Measurements from ENCODE around the gene ADGRD1.
"Not testable (repeated sequence)": the region's sequence is repeated elsewhere in the genome, so short reads cannot be mapped to it uniquely, and the experiment has no call there.

Gene ADGRD1
- 0 to 0.35 reads per million in 2 donors for total RNA-seq

DNA sequence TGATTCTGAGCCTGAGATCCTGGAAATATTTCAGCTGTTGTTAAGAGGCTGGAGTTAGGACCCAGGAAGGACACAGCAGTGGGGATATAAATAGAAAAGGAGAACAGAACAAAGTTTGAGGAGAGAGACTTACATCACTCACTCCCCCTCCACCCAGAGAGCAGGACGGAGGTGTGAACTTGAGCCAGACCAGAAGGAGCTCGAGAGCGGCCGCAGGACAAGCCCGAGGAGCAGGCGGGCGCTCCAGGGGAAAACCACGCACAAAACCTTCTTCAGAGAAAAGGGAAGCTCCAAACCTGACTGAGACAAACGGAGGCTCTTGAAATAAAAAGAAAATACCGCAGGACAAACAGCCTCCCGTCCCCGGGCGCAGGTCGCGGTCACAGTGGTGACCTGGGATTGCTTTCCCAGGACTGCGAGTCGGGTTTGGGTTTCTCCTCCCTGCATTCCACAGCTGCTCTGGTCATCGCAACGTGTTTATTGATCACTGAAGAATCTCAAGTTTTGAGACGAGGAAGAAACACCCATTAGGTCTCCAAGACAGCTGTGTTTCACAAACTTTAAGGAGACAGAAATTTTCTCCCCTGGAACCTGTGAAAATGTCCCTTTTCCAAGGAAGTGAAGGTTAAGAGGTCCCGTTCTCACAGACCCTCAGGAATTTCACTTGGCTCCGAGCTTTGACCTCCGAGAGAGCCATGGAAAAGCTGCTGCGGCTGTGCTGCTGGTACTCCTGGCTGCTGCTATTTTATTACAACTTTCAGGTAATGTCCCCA is at the start of gene ADGRD1:
Gene ADGRD1, plus strand, starts transcription at position 137 of the 773 bp plus-strand sequence. Its CDS starts 559 bp downstream, at position 696.
- no peak for DNase-seq

DNA sequence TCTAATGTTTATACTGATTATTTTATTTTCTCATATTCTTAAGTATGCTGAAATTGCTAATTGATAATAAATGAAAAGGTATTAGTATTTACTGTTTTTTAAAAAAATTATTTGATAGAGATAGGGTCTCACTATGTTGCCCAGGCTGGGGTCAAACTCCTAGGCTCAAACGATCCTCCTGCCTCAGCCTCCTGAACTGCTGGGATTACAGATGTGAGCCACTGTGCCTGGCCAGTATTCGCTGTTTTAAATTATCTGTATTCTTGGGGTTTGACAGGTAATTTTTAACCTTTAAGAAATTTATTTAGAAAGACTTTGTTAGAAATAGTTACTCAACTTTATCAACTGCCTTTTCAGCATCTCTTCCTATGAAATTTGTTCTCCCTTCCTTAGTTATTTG is 49.6 kb upstream of the ADGRD1 start:
- DNase-seq, result no peak

DNA sequence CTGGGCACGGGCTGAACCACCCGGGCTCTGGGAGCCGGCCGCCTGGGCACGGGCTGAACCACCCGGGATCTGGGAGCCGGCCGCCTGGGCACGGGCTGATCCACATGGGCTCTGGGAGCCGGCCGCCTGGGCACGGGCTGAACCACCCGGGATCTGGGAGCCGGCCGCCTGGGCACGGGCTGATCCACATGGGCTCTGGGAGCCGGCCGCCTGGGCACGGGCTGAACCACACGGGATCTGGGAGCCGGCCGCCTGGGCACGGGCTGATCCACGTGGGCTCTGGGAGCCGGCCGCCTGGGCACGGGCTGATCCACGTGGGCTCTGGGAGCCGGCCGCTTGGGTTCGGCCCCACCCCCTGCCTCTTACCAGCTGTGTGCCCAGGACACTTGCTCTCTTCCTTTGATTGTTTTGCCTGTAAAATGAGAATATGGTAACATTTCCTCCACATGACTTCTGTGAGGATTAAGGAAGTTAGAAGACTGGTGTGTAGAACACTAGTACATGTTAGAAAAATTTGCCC is 48.7 kb upstream of the ADGRD1 start:
- DNase-seq, result not testable (repeated sequence)

DNA sequence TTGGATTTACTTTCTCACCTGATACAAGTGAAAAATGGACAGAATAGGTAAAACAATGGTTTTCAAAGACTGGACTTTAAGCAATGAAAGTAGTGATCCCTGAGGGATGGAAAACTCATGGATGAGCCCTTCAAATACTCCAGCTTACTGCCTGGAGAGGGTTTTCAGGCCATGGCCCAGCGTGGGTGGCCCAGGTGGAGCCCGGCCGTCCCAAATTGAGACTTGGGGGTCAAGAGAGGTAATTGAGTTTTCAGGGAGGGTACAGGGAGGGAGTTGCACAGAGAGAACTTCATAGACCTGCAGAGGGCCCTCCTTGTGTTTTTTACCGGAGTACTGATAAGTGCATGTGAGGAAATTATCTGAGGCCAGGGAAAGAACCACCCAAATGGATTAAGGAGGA is 44.6 kb upstream of the ADGRD1 start:
- no peak for DNase-seq

DNA sequence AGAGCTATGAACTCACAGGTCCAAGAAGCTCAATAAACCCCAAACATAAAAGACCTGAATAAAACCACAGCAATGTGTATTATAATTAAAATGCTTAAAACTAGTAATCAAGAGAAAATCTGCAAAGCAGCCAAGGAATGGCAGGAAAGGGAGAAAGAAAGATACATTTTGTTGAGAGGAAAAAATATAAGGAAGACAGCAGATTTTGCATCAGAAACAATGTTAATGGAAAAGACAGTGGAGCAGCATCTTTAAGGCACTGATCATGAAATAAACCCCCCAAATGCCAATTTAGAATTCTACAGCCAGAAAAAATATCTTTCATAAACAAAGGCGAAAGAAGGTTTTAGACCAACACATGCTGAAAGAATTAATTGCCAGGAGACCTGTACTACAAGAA is 42.5 kb upstream of the ADGRD1 start:
- DNase-seq, result no peak

DNA sequence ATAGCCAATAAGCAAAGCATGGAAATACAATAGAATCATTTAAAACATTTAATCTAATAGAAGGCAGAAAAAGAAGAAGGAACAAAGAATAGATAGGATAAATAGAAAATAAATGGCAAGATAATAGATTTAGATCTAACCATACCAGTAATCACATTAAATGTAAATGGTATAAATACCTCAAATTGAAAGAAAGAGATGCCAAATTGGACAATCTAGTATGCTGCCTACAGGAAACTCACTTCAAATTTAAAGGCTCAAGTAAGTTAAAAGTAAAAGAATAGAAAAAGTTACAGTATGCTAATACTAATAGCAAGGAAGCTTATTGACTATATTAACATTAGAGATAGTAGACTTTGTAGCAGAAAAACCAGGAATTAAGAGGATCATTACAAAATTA is 41.8 kb upstream of the ADGRD1 start:
- no peak for DNase-seq

DNA sequence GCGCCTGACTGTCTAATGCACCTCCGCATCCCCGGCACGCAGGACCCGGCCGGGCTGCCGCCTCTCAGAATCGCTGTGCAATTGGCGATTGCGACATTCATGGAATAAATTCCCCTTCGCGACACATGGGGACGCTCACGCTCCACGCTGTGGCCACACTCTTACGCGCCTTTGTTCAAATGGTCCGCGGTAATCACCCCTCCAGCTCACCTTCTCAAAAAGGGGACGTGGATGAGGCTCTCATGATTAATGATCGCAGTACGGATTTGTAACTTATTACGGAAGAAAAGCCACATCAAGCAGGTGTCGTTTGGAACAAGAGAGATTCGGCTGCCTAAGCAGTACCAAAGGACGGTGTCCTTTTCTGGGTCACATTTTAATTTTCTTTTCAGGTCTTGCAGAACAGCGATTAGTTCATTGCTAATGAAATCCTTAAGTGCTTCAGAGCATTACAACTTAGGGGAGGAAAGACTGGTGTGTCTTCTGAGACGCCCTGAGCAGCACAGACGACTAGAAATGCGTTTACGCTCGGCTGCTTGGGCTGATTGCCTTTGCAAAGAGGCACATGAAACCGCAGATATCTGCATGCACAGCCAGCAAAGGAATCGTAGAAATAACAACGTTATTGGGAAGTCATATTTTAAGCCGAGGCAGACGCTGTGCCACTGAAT is 37.3 kb upstream of the ADGRD1 start:
- no peak for DNase-seq

DNA sequence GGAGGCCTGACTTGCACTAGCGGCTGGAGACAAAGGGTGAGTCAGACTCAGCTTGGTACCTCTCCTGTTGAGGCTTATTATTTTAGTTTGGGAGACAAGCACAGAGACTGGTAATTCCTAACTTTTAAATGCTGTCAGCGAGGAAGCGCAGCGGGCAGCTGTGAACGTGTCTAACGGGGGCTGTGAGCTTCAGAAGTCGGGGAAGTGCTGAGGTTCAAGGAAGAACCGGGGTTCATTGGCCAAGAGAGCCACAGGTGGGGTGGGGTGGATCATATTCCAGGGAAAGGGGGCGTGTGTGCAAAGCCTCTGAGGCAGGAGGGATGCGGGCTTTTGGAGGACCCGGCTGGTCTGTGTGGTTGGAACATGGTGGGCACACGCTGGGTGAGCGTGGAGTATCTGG is 36.1 kb upstream of the ADGRD1 start:
- DNase-seq, result no peak

DNA sequence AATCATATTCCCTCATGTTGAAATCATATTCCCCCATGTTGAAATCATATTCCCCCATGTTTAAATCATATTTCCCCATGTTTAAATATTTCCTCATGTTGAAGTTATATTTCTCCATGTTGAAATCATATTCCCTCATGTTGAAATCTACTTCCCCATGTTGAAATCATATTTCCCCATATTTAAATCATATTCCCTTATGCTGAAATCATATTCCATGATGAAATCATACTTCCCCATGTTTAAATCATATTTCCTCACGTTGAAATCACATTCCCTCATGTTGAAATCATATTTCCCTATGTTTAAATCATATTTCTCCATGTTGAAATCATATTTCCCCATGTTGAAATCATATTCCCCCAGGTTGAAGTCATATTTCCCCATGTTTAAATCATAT is 34.6 kb upstream of the ADGRD1 start:
- no peak for DNase-seq

DNA sequence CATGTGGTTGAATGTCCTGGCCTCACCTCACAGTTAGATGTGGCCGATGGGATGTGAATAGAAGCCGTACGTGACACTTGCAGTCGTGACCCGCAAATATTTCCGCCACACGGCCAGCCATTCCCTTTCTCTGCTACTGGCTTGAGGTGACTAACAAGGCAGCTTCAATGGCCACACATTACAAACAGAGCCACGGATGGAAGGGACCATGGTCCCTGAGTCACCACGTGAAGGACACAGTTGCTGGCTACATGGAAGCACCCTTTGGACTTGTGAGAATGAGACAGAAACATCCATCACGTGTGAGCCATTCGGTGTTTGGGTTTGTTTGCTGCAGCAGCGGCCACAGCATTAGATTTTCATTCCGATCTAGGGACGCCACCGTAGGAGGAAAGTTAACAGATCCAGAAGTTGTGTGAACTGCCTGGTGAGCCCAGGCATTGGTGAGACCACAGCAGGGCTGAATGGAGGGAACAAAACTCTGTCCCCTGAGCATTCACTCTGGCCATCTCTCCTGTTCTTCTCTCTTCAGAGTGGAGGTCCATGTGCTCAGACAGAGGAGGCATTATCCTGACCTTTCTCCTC is 33.5 kb upstream of the ADGRD1 start:
- DNase-seq, result no peak

DNA sequence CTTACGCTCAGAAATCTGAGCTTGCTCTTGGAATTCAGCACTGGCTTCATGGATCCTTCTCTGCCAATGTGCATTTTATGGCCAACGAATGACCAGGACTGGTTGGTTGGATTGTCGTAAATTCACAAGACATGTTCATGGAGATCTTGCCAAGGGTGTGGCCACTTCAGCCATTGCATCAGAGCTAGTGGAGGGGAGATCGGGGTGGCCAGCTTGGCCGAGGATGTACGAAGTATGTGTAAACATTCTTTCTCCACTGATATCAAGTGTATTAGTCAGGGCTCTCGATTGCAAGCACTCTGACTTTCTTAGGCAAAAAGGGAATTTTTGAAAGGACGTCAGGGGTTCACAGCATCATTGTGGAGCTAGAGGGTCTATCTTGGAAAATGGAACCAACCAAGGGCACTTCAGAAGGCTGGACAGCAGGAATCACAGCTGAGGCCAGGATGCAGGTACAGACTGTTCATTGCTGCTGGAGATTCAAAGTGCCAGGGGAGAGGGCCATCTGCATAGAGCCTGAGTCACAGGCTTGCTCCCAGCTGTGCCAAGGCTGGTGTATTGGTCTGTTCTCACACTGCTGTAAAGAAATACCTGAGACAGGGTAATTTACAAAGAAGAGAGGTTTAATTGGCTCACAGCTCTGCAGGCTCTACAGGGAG is 32.9 kb upstream of the ADGRD1 start:
- no peak for DNase-seq

DNA sequence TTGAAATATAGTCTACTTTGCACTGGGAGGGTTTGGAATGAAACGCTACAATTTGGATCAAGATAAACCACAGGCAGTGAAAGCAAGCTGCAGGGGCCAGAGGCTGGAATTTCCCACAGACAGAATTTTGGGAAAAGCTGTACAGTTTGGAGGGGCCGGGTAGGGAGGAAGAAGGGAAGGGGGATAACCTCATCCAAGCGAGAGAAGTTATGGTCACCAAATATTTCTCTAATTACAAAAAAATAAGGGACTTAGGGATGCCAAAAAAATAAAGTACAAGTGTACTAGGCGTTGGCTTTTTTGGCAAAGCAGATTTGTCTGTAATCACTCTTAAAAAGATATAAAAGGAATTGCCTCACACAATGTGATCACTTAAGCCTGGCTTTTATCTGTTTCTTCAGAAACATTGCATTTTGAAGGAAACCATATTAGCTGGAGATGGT is 31.2 kb upstream of the ADGRD1 start:
- no peak for DNase-seq

DNA sequence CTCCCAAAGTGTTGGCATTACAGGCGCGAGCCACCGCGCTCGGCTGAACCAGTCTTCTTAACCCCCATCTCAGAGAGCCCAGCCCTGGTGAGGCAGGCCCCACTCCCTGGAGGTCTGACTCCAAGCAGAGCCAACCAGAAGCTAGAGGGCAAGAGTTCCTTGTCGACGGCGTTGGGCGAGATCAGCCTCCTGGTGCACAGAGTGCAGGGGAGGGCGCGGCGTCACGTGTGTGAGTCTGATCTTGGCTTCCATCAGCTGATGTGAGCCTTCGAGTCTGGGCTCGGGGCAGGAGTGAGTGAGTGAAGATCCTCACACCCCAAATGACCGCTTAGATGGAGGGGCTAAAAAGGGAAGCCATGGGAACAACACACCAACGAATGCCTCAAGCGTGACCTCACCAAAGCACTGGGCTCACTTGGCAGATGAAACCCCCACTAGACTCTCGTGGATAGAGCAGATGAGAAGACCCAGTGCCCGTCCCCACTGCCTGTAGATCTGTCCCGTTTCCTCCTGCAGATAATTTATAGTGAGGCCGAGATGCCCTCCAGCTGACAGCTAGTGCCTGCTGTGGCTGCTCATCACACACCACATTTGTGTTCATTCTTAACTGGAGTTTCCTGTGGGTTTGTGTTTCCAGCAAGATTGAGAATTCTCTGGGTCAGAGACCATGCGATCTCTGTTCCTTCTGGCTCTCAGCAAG is 28.6 kb upstream of the ADGRD1 start:
- no peak for DNase-seq

DNA sequence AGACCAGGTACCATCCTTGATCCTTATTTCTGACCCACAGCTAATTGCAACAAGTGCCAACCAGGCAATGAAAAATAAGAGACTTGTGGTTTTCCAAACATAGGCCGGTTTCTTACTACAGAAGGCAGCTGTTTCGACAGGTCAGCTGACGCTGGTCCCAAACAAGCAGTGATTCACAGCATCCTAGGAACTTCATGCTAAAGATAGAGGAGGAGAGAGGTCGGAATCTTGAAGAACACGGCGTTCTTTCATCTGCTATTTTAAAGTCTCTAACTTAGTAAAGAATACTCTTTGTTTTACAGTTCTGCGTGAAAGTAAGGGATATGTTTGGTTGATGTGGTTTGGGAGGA is 28.1 kb upstream of the ADGRD1 start:
- DNase-seq, result no peak

DNA sequence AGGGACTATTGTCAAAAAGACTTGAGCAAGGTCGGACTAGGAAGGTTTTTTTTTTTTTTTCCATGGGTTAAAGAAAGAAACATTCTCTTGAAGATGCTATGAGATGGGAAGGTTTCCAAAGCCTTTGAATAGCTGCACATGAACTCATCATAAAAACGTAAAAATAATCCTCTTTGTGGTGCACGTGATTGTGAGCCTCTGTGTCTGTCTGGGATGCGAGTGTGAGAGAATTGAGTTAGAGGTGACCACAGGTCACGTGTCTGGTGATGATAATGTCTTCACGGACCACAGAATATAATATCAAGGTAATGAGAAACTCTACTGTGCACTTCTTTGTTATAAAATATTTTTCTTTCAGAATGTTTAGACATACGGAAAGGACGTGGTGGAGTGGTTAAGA is 24.3 kb upstream of the ADGRD1 start:
- no peak for DNase-seq

DNA sequence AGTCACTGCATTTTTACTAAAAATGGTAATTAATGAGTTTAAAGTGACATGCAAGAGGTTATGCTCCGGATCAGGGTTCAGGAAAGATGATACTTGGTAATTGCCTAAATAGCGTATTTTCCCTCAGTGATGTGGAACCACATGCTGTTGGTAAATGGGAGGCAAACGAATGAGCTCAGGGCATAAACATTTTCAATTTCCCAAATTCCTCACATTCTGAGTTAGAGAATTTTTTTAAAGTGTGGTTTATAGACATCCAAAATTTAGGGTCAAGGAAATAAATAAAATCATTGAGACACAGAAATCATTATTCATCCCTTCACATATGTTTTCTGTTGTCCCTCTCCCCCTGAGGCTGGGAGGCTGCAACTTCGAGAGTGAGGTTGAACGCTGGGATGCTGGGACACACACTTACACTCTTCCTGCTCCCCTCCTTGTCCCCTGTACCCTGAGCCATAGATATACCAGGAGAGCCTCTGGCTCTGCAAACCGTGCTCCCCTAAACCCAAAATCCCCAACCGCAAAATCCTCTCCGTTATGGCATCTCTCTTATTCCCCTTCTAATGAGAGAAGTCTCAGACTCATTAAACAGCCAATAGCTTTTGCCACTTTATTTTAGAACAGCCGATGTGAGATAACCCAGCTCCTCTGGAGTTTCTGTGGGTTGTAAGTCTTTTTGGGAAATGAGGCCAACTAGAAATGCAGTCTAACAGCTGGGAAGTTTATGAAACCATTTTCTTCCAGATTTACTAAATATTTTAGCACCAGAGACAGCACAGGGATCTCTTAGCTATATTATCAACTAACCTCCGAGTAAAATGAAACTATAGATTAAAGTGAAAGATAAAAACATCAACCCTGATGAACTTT is 21.4 kb upstream of the ADGRD1 start:
- no peak for DNase-seq

DNA sequence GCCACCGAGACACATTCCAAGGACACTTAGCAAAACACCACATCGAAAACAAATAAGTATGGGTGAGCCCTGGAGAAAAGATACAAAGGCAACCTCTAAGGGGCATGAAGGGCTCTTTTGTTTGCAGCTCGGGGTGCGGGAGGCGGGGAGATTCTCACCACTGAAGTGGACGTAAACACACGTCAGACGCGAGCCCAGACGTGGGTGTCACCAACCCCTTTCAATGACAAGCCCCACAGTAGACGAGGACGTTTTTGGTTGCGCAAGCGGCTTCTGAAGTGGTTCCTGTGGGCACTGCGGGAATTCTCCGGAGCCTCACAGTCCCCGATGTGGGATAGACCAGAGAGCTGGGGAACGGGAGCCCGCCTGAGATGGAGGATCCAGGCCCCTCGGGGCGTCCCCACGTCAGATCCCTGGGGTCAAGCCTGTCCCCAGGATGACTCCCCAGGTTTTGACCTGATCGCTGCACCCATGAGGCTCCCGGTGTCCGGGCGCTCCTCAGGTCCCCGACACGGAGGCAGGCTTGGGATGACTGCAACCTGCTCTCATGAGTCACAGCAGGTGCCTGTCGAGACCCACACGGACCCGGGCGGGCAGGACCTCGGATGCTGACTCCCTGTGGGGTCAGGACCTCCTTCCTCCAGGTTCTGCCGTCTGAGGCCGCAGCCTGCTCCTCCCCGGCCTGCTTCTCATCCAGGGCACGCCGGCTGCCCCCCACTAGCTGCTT is 20.3 kb upstream of the ADGRD1 start:
- DNase-seq, result no peak

DNA sequence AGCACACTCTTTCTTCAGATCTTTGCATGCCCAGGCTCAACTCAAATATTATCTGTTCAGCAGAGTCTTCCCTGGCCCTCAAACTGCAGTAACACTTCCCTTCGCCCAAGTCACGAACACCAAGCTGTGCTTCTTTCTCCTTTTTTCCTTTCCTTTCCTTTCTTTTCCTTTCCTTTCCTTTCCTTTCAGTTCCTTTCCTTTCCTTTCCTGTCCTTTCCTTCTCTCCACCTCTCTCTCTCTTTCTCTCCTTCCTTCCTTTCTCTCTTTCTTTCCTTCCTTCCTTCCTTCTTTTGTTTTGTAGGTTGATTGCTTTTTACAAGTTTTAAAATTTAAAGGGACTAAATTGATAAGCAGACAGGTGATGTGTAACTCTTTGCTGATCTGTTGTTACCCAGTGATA is 19.0 kb upstream of the ADGRD1 start:
- no peak for DNase-seq

DNA sequence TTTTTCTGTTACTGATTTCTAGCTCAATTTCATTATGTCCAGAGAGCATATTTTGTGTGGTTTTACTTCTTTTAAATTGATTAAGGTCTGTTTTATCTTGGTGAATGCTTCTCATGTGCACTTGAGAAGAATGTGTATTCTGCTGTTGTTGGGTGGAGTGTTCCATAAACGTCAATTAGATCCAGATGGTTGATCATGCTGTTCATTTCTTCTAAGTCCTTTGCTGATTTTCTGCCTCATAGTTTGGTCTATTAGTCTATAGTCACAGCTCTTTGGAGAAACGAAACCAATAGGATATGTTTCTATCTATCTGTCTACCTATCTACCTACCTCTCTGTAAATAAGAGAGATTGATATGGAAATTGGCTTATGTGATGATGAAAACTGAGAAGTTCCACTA is 17.1 kb upstream of the ADGRD1 start:
- no peak for DNase-seq

DNA sequence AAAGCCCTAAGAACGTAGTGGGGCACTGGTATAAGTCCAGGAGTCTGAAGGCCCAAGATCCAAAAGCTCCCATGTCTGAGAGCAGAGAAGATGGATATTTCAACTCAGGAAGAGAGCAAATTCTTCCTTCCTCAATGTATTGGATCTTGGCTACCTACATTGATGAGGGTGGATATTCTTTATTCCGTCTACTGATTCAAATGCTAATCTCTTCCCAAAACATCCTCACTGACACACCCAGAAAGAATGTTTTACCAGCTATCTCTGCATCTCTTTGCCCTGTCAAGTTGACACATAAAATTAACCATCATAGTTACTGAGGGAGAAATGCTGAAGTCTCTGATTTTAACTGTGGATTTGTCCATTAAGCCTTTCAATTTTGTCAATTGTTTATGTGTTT is 16.6 kb upstream of the ADGRD1 start:
- no peak for DNase-seq

DNA sequence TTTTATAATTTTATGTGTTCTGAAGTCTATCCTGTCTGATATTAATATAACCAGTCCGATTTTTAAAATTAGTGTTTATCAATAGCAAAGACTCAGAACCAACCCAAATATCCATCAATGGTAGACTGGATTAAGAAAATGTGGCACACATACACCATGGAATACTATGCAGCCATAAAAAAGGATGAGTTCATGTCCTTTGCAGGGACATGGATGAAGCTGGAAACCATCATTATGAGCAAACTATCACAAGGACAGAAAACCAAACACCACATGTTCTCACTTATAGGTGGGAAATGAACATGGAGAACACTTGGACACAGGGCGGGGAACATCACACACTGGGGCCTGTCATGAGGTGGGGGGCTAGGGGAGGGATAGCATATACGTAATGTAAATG is 16.2 kb upstream of the ADGRD1 start:
- DNase-seq, result not testable (repeated sequence)
